Stimulated activated CD8-positive, alpha-beta memory T cell treated with anti-CD3 and anti-CD28 coated beads, Interleukin-7, amount 100 ng/mL, for 48 hours (primary cell): ENCODE data around the gene ZFR2.
A peak's percentile ranks its signal among the peaks of the same experiment; 100 is the strongest.

Source experiments
- DNase-seq, 2 donors: peaks; one replicate each; pipeline ENCODE4 v3.0.0-alpha.2; 2020; ENCODE audit warnings: low read depth in 1 of 2; ENCODE audit errors: extremely low read depth in 1 of 2

Gene ZFR2

DNA sequence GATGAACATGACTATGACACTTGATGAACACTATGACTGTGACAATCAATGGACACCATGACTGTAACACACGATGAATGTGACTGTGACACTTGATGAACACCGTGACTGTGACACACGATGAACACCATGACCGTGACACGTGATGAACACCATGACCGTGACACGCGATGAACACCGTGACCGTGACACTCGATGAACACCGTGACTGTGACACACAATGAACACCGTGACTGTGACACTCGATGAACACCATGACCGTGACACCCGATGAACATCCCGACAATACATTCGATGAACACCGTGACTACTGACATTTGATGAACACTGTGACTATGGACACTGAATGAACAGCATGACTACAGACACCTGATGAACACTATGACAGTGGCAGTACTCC lies 30.9 kb downstream of the ZFR2 start:
- DNase-seq, result no peak

GRCh38 chr19:3837332-3837731 lies 31.5 kb downstream of the ZFR2 start:
- DNase-seq, result no peak

DNA sequence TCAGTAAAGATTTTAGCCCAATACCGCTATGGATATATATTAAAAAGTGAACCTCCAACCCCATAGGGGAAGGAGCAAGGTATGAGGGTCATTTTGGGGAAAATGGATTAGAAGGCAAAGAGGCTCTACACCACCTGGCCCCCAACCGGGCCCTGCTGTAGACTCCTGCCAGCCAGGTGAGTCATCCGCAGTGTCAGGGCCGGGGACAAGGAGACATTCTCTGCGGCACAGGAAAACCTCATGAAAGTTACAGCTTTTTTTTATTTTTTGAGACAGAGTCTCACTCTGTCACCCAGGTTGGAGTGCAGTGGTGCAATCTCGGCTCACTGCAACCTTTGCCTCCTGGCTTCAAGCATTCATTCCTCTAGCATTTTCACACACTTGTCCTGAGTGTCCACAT lies 32.0 kb downstream of the ZFR2 start:
- no peak for DNase-seq

- no peak for DNase-seq
These were observed 33.8 kb downstream of the ZFR2 start for GRCh38 chr19:3835055-3835435.

- no peak for DNase-seq
These were observed 34.3 kb downstream of the ZFR2 start for GRCh38 chr19:3834349-3835054.

- no peak for DNase-seq
These were observed 35.1 kb downstream of the ZFR2 start for GRCh38 chr19:3833578-3834348.

GRCh38 chr19:3832001-3832400 lies 36.8 kb downstream of the ZFR2 start:
- no peak for DNase-seq

DNA sequence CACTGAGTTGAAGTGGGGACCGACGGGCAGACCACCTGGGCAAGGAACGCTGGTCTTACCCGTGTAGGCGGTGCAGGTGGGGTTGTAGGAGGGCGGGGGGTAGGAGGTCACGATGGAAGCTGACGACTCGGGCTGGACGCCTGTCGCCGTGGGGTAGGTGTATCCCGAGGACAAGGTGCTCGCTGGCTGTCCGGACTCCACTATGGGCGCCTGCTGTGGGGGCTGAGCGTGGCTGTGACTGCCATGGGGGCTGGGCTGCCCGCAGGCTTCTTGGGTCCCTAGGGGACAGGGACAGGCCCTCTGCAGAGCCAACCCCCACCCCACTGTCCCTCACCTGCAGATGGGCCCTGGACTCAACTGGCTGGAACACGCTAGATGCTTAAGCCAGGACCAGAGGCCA lies 37.2 kb downstream of the ZFR2 start:
- DNase-seq, result no peak

DNA sequence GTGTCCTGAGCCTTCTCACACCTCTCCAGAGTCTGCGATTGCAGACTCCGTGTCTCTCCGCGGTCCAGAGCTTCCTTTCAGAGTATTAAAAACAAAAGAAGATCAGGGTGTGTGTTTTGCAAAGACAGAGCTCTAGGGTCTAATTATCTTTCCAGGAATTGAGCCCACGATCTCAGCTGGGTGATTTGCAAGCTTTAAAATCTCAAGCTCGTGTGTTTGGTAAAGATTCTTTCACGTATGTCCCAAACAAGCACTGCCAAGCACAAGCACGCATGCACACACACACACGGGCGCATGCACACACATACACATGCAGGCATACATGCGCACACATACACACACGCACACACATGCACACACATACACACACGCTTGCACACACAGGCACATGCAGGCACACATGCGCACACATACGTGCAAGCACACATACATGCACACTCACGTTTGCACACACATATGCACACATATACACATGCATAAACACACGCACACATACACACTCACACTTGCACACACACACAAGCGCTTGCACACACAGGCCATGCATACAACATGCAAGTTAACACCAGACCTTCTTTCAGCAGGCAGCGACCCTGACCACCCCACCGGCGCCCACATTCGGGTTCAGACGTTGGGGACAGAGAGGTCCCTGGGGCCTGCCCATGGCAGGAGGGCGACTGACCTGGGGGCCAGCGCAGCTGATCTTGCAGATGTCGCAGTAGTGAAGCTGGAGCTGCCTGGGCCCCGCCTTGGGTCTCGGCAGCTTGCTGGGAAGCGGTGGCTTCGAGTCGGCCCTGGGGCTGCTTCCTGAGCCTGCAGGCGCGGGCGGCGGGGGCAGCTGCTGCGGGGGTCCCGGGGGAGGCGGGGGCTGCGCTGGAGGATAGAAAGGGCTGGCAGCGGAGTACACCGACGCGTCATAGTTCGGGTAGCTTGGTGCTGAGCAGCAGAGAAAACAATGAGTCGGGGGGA lies 37.9 kb downstream of the ZFR2 start:
- no peak for DNase-seq

GRCh38 chr19:3827306-3827705 lies 41.5 kb downstream of the ZFR2 start:
- no peak for DNase-seq

DNA sequence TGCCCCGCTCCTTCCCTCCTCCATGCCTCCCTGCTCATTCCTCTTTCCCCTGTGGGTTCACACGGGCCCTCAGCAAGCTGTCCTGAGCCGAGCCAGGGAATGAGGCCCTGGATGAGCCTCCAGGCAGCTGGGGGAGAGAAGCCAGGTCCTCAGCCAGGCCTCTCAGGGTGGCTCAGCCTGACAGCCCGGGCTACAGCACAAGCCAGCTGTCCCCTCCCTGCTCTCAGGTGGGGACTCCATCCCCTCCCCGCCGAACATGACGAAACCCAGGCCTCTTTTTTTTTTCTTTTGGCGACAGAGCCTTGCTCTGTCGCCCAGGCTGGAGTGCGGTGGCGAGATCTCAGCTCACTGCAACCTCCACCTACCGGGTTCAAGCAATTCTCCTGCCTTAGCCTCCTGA lies 42.7 kb downstream of the ZFR2 start:
- no peak for DNase-seq

GRCh38 chr19:3825286-3825956 lies 43.4 kb downstream of the ZFR2 start:
- no peak for DNase-seq

GRCh38 chr19:3823350-3823713 lies 45.5 kb downstream of the ZFR2 start:
- DNase-seq, result no peak

GRCh38 chr19:3822683-3823349 lies 46.0 kb downstream of the ZFR2 start:
- DNase-seq, result no peak

- peak; percentile 69 to 76 for DNase-seq
These were observed 46.9 kb downstream of the ZFR2 start for GRCh38 chr19:3821857-3822364.

DNA sequence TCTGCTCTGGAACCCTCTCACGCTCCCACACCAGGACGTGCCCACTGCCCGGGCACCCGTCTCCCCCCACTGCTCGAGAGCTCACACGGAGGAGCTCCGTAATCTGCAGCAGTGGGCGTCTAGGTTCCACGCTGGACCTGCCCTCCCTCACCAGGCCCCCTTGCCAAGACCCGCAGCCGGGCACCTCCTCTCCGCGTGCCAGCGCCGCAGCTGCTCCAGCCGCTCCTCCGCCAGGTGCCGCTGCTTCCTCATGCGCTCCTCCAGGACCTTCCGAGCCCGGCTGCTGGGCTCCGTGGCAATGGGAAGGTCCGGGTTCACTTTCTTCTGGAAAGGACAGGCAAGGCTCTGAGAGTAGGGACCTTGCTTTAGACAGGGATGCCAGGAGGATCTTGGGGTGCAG lies 47.7 kb downstream of the ZFR2 start:
- no peak for DNase-seq

GRCh38 chr19:3819989-3820388 lies 48.8 kb downstream of the ZFR2 start:
- no peak for DNase-seq

DNA sequence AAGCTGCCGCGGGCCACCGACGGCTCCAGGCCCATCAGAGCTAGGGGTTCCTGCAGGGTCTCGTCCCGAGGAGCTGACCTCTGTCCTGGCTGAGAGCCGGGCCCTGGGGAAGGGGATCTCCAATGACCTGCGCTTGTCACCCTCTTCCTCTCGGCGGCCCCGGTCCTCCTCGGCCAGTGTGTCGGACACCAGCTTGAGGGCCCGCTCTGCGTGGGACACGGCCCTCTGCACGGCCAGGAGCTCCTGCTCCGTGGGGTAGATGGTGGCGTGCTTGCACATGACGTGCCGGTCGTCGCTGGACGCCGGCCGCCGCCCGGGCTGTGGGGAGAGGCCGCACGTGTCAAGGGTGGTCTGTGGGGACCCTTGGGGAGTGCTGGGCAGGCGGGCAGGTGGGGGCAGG lies 49.9 kb downstream of the ZFR2 start:
- DNase-seq, result no peak

- peak in 1 of 2 donors; percentile 51 for DNase-seq
These were observed 50.4 kb downstream of the ZFR2 start for GRCh38 chr19:3818466-3818865.

DNA sequence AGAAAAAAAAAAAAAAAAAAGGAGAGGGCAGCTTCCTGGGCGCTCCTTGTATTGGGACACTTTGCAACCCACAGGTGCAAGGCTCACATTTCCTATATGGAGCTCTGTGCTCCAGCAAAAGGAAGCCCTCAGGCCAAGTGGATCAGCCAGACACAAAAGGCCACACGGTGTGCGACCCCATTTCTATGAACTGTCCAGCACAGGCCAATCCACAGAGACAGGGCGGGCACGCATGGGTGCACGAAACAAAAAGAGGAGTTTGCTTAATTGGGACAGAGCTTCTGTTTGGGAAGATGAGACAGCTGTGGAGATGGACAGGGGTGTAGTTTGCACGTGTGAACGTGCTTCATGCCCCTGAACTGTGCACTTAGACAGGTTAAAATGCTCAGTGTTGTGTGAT lies 51.1 kb downstream of the ZFR2 start:
- no peak for DNase-seq
